Natural killer cell (primary cell): Measurements from ENCODE around the gene PDLIM4. TPM values are rescaled to one million over a fixed set of nuclear protein-coding genes. Genes with fewer than 3 reads are reported as not detected.

Experiments
- ATAC-seq, 3 donors: fragments of 150-1000 bp in 2 of 3; fragments of 200-7000 bp in 1 of 3; cut with Tn5 transposase; 1 replicate in 1 of 3; 2 replicates in 2 of 3; pipeline ENCODE4 v1.10.0; 2021; ENCODE audit warnings: mild to moderate bottlenecking in 2 of 3, moderate library complexity in 2 of 3
- DNase-seq, 2 donors: peaks; one replicate each; pipeline versions ENCODE4 v3.0.0 to v3.0.0-alpha.2; 2013 to 2021; ENCODE audit warnings: mixed read lengths in 1 of 2
- H3K27ac ChIP-seq: one replicate; pipeline ENCODE4 v1.5.1; 2013; ENCODE audit warnings: mild to moderate bottlenecking, low read length
- H3K27me3 ChIP-seq: one replicate; pipeline ENCODE4 v1.6.1; 2013; ENCODE audit warnings: low read length; ENCODE audit not compliant: control insufficient read depth, insufficient read depth
- H3K36me3 ChIP-seq: one replicate; pipeline ENCODE4 v1.6.1; 2013; ENCODE audit warnings: low read length; ENCODE audit not compliant: control insufficient read depth, insufficient read depth
- H3K4me1 ChIP-seq: one replicate; pipeline ENCODE4 v1.6.1; 2013; ENCODE audit warnings: low read length; ENCODE audit not compliant: control insufficient read depth, insufficient read depth
- H3K4me3 ChIP-seq: one replicate; pipeline ENCODE4 v1.5.1; 2013; ENCODE audit warnings: low read length
- H3K9me3 ChIP-seq: one replicate; pipeline ENCODE4 v1.6.1; 2013; ENCODE audit warnings: low read length; ENCODE audit not compliant: control insufficient read depth, insufficient read depth
- H3K27ac Mint-ChIP-seq, 2 donors: one replicate each; pipeline ENCODE4 v1.8.0; 2022; ENCODE audit warnings: mild to moderate bottlenecking in 2 of 2, mixed read lengths in 2 of 2, moderate library complexity in 1 of 2
- H3K27me3 Mint-ChIP-seq, 2 donors: one replicate each; pipeline ENCODE4 v1.8.0; 2022; ENCODE audit warnings: low read depth in 2 of 2, mixed read lengths in 2 of 2
- H3K36me3 Mint-ChIP-seq: one replicate; pipeline ENCODE4 v1.8.0; 2022; ENCODE audit warnings: mixed read lengths
- H3K4me1 Mint-ChIP-seq, 2 donors: one replicate each; pipeline ENCODE4 v1.8.0; 2022; ENCODE audit warnings: mixed read lengths in 2 of 2
- H3K4me3 Mint-ChIP-seq: one replicate; pipeline ENCODE4 v1.8.0; 2022; ENCODE audit warnings: mild to moderate bottlenecking, moderate library complexity, mixed read lengths
- H3K9me3 Mint-ChIP-seq, 2 donors: one replicate each; pipeline ENCODE4 v1.8.0; 2022; ENCODE audit warnings: mixed read lengths in 2 of 2
- WGBS: methylation state at CpG from one replicate; pipeline ENCODE4 v1.1.7; 2013; ENCODE audit warnings: missing lambda C conversion rate; ENCODE audit not compliant: insufficient coverage; 5-methylcytosine and 5-hydroxymethylcytosine counted together
- intact Hi-C: fragments of 100-400 bp; cut with micrococcal nuclease; formaldehyde crosslinking; loops from one replicate; pipeline ENCODE4 v1.14.2; 2022
- total RNA-seq, 4 donors: library from RNA; stranded (reverse); fragments of 120-200 nt in 1 of 4; gene quantifications; one replicate each; pipeline versions ENCODE4 v1.2.3 to v1.2.4, GENCODE V29; 2013 to 2022
- TF ChIP-seq, protein P1 (sequence below): fragments of 200-600 bp; IDR thresholded peaks from one replicate; pipeline ENCODE4 v1.8.0; 2022; ENCODE audit warnings: antibody characterized with exemption

Gene PDLIM4
- total RNA-seq, 3 donors from 2014 or later (not counting 1 experiment from before 2014, with no cell fraction given): not detected

DNA sequence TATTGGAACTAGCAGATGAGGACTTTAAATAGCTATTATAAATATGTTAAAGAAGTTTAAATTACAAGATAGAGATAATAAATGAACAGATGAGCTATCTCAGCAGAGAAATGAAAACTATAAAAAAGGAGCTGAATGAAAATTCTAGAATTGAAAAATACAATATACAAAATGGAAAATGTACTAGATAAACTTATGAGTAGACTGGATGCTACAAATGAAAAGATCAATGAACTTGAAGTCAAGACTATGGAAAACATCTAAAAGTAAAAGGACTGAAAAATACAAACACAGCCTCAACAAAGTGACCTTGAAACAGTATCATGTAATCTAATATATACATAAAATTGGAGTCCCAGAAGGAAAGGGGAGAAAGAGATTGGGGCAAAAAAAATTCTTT, 10.7 kb upstream of the PDLIM4 start:
- Mint-ChIP-seq H3K9me3 (peaks cover 9 to 12% of the 10 kb centered on the region in 2 donors), H3K4me3 (no peak overlapping the region), H3K27me3 (peaks cover 7 to 34% of the 10 kb centered on the region in 2 donors), H3K27ac (no peak overlapping the region), H3K36me3 (peaks cover 31% of the 10 kb centered on the region), H3K4me1 (no peaks in the 10 kb centered on the region)
- ATAC-seq (no peak), DNase-seq (no peak)
- no peak overlapping the region for H3K27ac ChIP-seq
- no peaks in the 10 kb centered on the region for H3K36me3 ChIP-seq
- H3K27me3 ChIP-seq: peaks cover 4% of the 10 kb centered on the region
- H3K4me3 ChIP-seq: no peak overlapping the region
- intact Hi-C loops: no loop called here
- H3K4me1 ChIP-seq: no peaks in the 10 kb centered on the region
- peaks cover 17% of the 10 kb centered on the region for H3K9me3 ChIP-seq
- TF ChIP-seq, protein P1, sequence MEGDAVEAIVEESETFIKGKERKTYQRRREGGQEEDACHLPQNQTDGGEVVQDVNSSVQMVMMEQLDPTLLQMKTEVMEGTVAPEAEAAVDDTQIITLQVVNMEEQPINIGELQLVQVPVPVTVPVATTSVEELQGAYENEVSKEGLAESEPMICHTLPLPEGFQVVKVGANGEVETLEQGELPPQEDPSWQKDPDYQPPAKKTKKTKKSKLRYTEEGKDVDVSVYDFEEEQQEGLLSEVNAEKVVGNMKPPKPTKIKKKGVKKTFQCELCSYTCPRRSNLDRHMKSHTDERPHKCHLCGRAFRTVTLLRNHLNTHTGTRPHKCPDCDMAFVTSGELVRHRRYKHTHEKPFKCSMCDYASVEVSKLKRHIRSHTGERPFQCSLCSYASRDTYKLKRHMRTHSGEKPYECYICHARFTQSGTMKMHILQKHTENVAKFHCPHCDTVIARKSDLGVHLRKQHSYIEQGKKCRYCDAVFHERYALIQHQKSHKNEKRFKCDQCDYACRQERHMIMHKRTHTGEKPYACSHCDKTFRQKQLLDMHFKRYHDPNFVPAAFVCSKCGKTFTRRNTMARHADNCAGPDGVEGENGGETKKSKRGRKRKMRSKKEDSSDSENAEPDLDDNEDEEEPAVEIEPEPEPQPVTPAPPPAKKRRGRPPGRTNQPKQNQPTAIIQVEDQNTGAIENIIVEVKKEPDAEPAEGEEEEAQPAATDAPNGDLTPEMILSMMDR: no peak

- TF ChIP-seq, protein P1: no peak
- H3K27ac Mint-ChIP-seq: no peak overlapping the region
- H3K4me3 ChIP-seq: no peak overlapping the region
- WGBS: 90% methylated on average over 2 of the region's 2 CpGs
- no peaks in the 10 kb centered on the region for H3K4me1 Mint-ChIP-seq
- no peak for ATAC-seq
- intact Hi-C loops: no loop called here
- H3K27me3 Mint-ChIP-seq: peaks cover 3 to 16% of the 10 kb centered on the region in 2 donors
- no peak overlapping the region for H3K27ac ChIP-seq
- H3K4me3 Mint-ChIP-seq: no peak overlapping the region
- H3K36me3 ChIP-seq: no peaks in the 10 kb centered on the region
- peaks cover 17% of the 10 kb centered on the region for H3K36me3 Mint-ChIP-seq
- H3K9me3 Mint-ChIP-seq: peaks cover 6 to 9% of the 10 kb centered on the region in 2 donors
- H3K9me3 ChIP-seq: peaks cover 8% of the 10 kb centered on the region
- no peak for DNase-seq
- H3K27me3 ChIP-seq: peaks cover 2% of the 10 kb centered on the region
- no peaks in the 10 kb centered on the region for H3K4me1 ChIP-seq
These were observed 6.9 kb upstream of the PDLIM4 start for GRCh38 chr5:132250547-132250946.

GRCh38 chr5:132251220-132251725, 6.2 kb upstream of the PDLIM4 start:
- H3K4me1 ChIP-seq: no peaks in the 10 kb centered on the region
- Mint-ChIP-seq H3K27me3 (peaks cover 7 to 16% of the 10 kb centered on the region in 2 donors), H3K4me3 (no peak overlapping the region), H3K27ac (no peak overlapping the region), H3K36me3 (peaks cover 10% of the 10 kb centered on the region), H3K4me1 (no peaks in the 10 kb centered on the region), H3K9me3 (peaks cover 6% of the 10 kb centered on the region in 2 donors)
- peaks cover 2% of the 10 kb centered on the region for H3K27me3 ChIP-seq
- intact Hi-C loops: no loop called here
- TF ChIP-seq, protein P1: no peak
- H3K9me3 ChIP-seq: peaks cover 2% of the 10 kb centered on the region
- no peaks in the 10 kb centered on the region for H3K36me3 ChIP-seq
- ATAC-seq: no peak
- no peak overlapping the region for H3K27ac ChIP-seq
- no peak for DNase-seq
- WGBS: 82% methylated on average over 10 of the region's 10 CpGs
- H3K4me3 ChIP-seq: no peak overlapping the region

DNA sequence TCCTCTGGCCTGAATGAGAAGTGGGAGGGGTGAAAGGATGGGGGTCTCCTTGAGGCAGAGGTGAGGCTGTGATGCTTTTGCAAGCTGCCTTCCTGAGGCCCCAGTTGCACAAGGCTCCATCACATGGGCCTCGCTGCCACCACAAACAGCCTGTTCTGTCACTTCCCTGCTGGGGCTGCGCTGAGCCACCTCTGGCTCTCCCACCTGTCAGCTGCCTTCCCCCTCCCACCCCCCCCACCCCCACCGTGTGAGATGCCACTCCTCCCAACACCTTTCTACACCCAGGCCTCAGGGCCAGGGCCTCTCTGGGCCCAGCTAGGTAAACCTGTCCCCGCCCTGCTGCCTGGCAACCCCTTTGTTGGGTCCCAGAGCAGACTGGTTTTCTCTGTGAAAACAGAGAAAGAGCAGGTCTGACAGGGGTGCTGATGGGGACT, 4.5 kb upstream of the PDLIM4 start:
- WGBS: 69% methylated on average over 3 of the region's 4 CpGs
- no peak for ATAC-seq
- Mint-ChIP-seq H3K36me3 (no peaks in the 10 kb centered on the region), H3K4me1 (peaks cover 0 to 4% of the 10 kb centered on the region in 2 donors), H3K9me3 (no peaks in the 10 kb centered on the region), H3K27ac (no peak overlapping the region), H3K27me3 (peaks cover 13% of the 10 kb centered on the region in 2 donors), H3K4me3 (no peak overlapping the region)
- H3K27me3 ChIP-seq: peaks cover 11% of the 10 kb centered on the region
- H3K9me3 ChIP-seq: no peaks in the 10 kb centered on the region
- no peak overlapping the region for H3K4me3 ChIP-seq
- H3K4me1 ChIP-seq: peaks cover 9% of the 10 kb centered on the region
- no peaks in the 10 kb centered on the region for H3K36me3 ChIP-seq
- TF ChIP-seq, protein P1: no peak
- no peak for DNase-seq
- intact Hi-C loops: no loop called here
- no peak overlapping the region for H3K27ac ChIP-seq
